ENCODE measurements around the gene TBC1D10A.

The TBC1D10A gene

GRCh38 chr22:30245181-30245984, 81.4 kb downstream of the TBC1D10A start:
- DNase-seq, result no peak

- no peak for DNase-seq
These were observed 82.1 kb downstream of the TBC1D10A start for GRCh38 chr22:30244641-30245040.

GRCh38 chr22:30244066-30244465, 82.7 kb downstream of the TBC1D10A start:
- no peak for DNase-seq

GRCh38 chr22:30243661-30244060, 83.1 kb downstream of the TBC1D10A start:
- no peak for DNase-seq
